ENCODE results near the gene ZFP36L2. TPM values are rescaled to one million over a fixed set of nuclear protein-coding genes. Genes with fewer than 3 reads are reported as not detected.

Gene ZFP36L2
- total and polyA plus RNA-seq, 2 donors (not counting 1 experiment from before 2014, with no cell fraction given): 94.9 to 482 TPM

DNA sequence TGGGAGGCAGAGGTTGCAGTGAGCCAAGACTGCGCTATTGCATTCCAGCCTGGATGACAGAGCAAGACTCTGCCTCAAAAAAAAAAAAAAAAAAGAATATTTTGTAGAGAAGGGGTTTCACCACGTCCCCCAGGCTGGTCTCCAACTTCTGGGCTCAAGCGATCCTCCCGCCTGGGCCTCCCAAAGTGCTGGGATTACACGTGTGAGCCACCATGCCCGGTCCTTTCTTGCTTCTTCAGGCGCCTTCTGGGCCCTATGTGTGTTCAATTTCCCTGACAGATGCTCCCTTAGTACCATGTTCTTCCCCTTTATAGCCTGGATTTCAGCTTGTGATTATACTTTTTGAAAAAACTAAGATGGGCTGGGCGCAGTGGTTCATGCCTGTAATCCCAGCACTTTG, 9.8 kb downstream of the ZFP36L2 start:
- H3K9me3 Mint-ChIP-seq (ENCODE audit: insufficient read depth): no peaks in the 10 kb centered on the region
- peaks cover 61% of the 10 kb centered on the region for H3K4me1 Mint-ChIP-seq
- peak overlapping the region; percentile 34 for H3K4me3 Mint-ChIP-seq
- CTCF ChIA-PET: interaction anchor here (1.3 to 21.8 kb wide), 6 partner anchors 12 to 269 kb away, joined by 3 to 650 read pairs (median 30); partner anchors contain the start of gene ZFP36L2
- DNase-seq (no peak), ATAC-seq (ENCODE audit: low read depth) (no peak)
- H3K4me2 ChIP-seq (replicated peaks; ENCODE audit: low read depth, low read length, poor library complexity, severe bottlenecking): no peak overlapping the region
- no peaks in the 10 kb centered on the region for H3K27me3 ChIP-seq (replicated peaks in 1 of 4; ENCODE audit: control extremely low read depth in 1 of 4, control insufficient read depth in 3 of 4, insufficient read depth in 4 of 4, low read length in 3 of 4)
- no peak overlapping the region for H2AFZ ChIP-seq (ENCODE audit: insufficient read depth, low read depth, low read length, poor library complexity, severe bottlenecking)
- no peak overlapping the region for H3K27ac ChIP-seq (ENCODE audit: low read length in 2 of 2)
- peaks cover 52 to 66% of the 10 kb centered on the region in 2 donors for H3K4me1 ChIP-seq (ENCODE audit: control insufficient read depth in 2 of 2, insufficient read depth in 2 of 2, low read length in 2 of 2)
- peak overlapping the region; percentile 71 for H3K27ac Mint-ChIP-seq
- no peak overlapping the region for H3K9ac ChIP-seq (ENCODE audit: low read length)
- no peak overlapping the region for H3K4me3 ChIP-seq (ENCODE audit: control extremely low read depth in 1 of 5, extremely low read depth in 1 of 5, insufficient read depth in 1 of 5, low read depth in 2 of 5, low read length in 4 of 5)
- 100% methylated on average over 6 of the region's 8 CpGs for WGBS (ENCODE audit: insufficient coverage)
- POLR2A ChIA-PET: interaction anchor here (1.1 to 13.4 kb wide), 5 partner anchors 10 to 86 kb away, joined by 3 to 561 read pairs (median 4); partner anchors contain the start of gene ZFP36L2
- H3K36me3 ChIP-seq (replicated peaks in 1 of 2; ENCODE audit: control extremely low read depth in 1 of 2, control insufficient read depth in 1 of 2, extremely low read depth in 1 of 2, insufficient read depth in 2 of 2, low read length in 1 of 2): peaks cover 0 to under 1% of the 10 kb centered on the region in 2 experiments
- H4K20me1 ChIP-seq (ENCODE audit: control insufficient read depth, insufficient read depth, low read length, poor library complexity, severe bottlenecking): no peaks in the 10 kb centered on the region
- intact Hi-C loops (cut with micrococcal nuclease): no loop called here
- H3K27me3 Mint-ChIP-seq: no peaks in the 10 kb centered on the region
- no peak for TF ChIP-seq EZH2 (IDR thresholded peaks at IDR 0.05; ENCODE audit: borderline replicate concordance, insufficient read depth, low read depth, low read length, poor library complexity, severe bottlenecking)
- TF ChIP-seq, protein P1, sequence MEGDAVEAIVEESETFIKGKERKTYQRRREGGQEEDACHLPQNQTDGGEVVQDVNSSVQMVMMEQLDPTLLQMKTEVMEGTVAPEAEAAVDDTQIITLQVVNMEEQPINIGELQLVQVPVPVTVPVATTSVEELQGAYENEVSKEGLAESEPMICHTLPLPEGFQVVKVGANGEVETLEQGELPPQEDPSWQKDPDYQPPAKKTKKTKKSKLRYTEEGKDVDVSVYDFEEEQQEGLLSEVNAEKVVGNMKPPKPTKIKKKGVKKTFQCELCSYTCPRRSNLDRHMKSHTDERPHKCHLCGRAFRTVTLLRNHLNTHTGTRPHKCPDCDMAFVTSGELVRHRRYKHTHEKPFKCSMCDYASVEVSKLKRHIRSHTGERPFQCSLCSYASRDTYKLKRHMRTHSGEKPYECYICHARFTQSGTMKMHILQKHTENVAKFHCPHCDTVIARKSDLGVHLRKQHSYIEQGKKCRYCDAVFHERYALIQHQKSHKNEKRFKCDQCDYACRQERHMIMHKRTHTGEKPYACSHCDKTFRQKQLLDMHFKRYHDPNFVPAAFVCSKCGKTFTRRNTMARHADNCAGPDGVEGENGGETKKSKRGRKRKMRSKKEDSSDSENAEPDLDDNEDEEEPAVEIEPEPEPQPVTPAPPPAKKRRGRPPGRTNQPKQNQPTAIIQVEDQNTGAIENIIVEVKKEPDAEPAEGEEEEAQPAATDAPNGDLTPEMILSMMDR (IDR thresholded peaks at IDR 0.05): no peak
- peaks cover 0 to 5% (median 0%) of the 10 kb centered on the region in 3 donors for H3K9me3 ChIP-seq (ENCODE audit: control extremely low read depth in 1 of 3, control insufficient read depth in 2 of 3, insufficient read depth in 1 of 3, low read length in 2 of 3)
- peaks cover 21% of the 10 kb centered on the region for H3K79me2 ChIP-seq (ENCODE audit: control insufficient read depth, insufficient read depth, low read length)

DNA sequence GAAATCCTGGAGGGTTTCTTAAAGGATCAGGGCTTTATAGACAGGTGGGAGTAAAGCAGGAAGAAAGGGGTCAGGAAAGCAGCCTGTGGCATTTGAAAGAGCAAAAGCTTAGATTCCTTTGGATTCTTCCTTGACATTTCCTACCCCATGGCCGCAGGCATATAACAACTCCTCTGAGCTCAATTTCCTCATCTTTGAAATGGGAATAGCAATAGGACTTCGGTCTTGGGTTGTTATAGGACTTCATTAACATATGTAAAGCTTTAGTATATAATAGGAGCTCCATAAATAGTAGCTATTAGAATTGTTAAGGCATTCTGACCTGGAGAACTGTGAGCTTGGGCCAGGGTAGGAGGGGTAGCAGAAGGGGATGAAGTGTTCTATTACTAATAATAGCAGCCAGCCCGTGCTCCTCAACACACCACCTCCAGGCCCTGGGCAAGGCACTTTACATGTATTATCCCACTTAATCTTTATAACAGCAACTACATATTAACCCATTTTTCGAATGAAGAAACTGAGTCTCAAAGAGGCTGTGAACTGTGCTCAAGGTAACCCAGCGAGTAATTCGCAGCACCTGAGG, 10.6 kb downstream of the ZFP36L2 start:
- Mint-ChIP-seq H3K27ac (peak overlapping the region; percentile 46), H3K27me3 (no peaks in the 10 kb centered on the region), H3K9me3 (ENCODE audit: insufficient read depth) (no peaks in the 10 kb centered on the region), H3K4me3 (no peak overlapping the region), H3K4me1 (peaks cover 57% of the 10 kb centered on the region)
- ChIA-PET POLR2A (interaction anchor here (0.9 to 7.6 kb wide), 4 partner anchors 11 to 83 kb away, joined by 3 to 223 read pairs (median 4); partner anchors contain the start of gene ZFP36L2), CTCF (interaction anchor here (0.6 to 21.8 kb wide), 10 partner anchors 13 to 268 kb away, joined by 3 to 449 read pairs (median 3); no protein-coding TSS in a partner anchor)
- H3K9ac ChIP-seq (ENCODE audit: low read length): no peak overlapping the region
- H3K4me2 ChIP-seq (replicated peaks; ENCODE audit: low read depth, low read length, poor library complexity, severe bottlenecking): no peak overlapping the region
- H3K27ac ChIP-seq (ENCODE audit: low read length in 2 of 2): no peak overlapping the region
- H3K27me3 ChIP-seq (replicated peaks in 1 of 4; ENCODE audit: control extremely low read depth in 1 of 4, control insufficient read depth in 3 of 4, insufficient read depth in 4 of 4, low read length in 3 of 4): no peaks in the 10 kb centered on the region
- peaks cover 47 to 61% of the 10 kb centered on the region in 2 donors for H3K4me1 ChIP-seq (ENCODE audit: control insufficient read depth in 2 of 2, insufficient read depth in 2 of 2, low read length in 2 of 2)
- intact Hi-C loops (cut with micrococcal nuclease): no loop called here
- 100% methylated on average over 3 of the region's 6 CpGs for WGBS (ENCODE audit: insufficient coverage)
- no peak overlapping the region for H2AFZ ChIP-seq (ENCODE audit: insufficient read depth, low read depth, low read length, poor library complexity, severe bottlenecking)
- TF ChIP-seq, protein P1 (IDR thresholded peaks at IDR 0.05): no peak
- TF ChIP-seq EZH2 (IDR thresholded peaks at IDR 0.05; ENCODE audit: borderline replicate concordance, insufficient read depth, low read depth, low read length, poor library complexity, severe bottlenecking): no peak
- H4K20me1 ChIP-seq (ENCODE audit: control insufficient read depth, insufficient read depth, low read length, poor library complexity, severe bottlenecking): no peaks in the 10 kb centered on the region
- DNase-seq (no peak), ATAC-seq (ENCODE audit: low read depth) (no peak)
- H3K79me2 ChIP-seq (ENCODE audit: control insufficient read depth, insufficient read depth, low read length): peaks cover 12% of the 10 kb centered on the region
- no peak overlapping the region for H3K4me3 ChIP-seq (ENCODE audit: control extremely low read depth in 1 of 5, extremely low read depth in 1 of 5, insufficient read depth in 1 of 5, low read depth in 2 of 5, low read length in 4 of 5)
- peaks cover 0 to 5% (median 0%) of the 10 kb centered on the region in 3 donors for H3K9me3 ChIP-seq (ENCODE audit: control extremely low read depth in 1 of 3, control insufficient read depth in 2 of 3, insufficient read depth in 1 of 3, low read length in 2 of 3)
- H3K36me3 ChIP-seq (replicated peaks in 1 of 2; ENCODE audit: control extremely low read depth in 1 of 2, control insufficient read depth in 1 of 2, extremely low read depth in 1 of 2, insufficient read depth in 2 of 2, low read length in 1 of 2): no peaks in the 10 kb centered on the region
